Fibroblast of peridontal ligament (primary cell): ENCODE measurements around the gene CPLANE1.
"Not testable (repeated sequence)": the region's sequence is repeated elsewhere in the genome, so short reads cannot be mapped to it uniquely, and the experiment has no call there.

Experiments used
- DNase-seq: peaks from one replicate; pipeline ENCODE4 v3.0.0-alpha.2; 2010; ENCODE audit errors: extremely low read depth

CPLANE1 gene

GRCh38 chr5:37248970-37249814 is at the start of gene CPLANE1:
TSS of gene CPLANE1 (minus strand) at chr5:37249376. CDS start at chr5:37247698, 1,678 bp downstream.
- DNase-seq: peak; percentile 72

GRCh38 chr5:37296313-37296712 is 47.1 kb upstream of the CPLANE1 start:
- not testable (repeated sequence) for DNase-seq

GRCh38 chr5:37283214-37283820 is 34.1 kb upstream of the CPLANE1 start:
- no peak for DNase-seq

- DNase-seq: no peak
Observed at GRCh38 chr5:37275511-37275910, 26.3 kb upstream of the CPLANE1 start.

- DNase-seq: peak; percentile 3
Observed at GRCh38 chr5:37272511-37272910, 23.3 kb upstream of the CPLANE1 start.

GRCh38 chr5:37268100-37268499 is 18.9 kb upstream of the CPLANE1 start:
- not testable (repeated sequence) for DNase-seq

- DNase-seq: no peak
Observed at GRCh38 chr5:37255774-37256358, 6.7 kb upstream of the CPLANE1 start.

GRCh38 chr5:37254581-37254980 is 5.4 kb upstream of the CPLANE1 start:
- DNase-seq: no peak

GRCh38 chr5:37251665-37252064 is 2.5 kb upstream of the CPLANE1 start:
- no peak for DNase-seq

GRCh38 chr5:37249815-37250164 is 614 bp upstream of the CPLANE1 start:
- DNase-seq: no peak

GRCh38 chr5:37248421-37248969 is 681 bp downstream of the CPLANE1 start:
- DNase-seq: peak; percentile 24

- no peak for DNase-seq
Observed at GRCh38 chr5:37247496-37247895, 1.7 kb downstream of the CPLANE1 start.

- DNase-seq: peak; percentile 2
Observed at GRCh38 chr5:37247036-37247435, 2.1 kb downstream of the CPLANE1 start.

GRCh38 chr5:37234288-37234687 is 14.9 kb downstream of the CPLANE1 start:
- DNase-seq: no peak

- DNase-seq: no peak
Observed at GRCh38 chr5:37226377-37226776, 22.8 kb downstream of the CPLANE1 start.

GRCh38 chr5:37222181-37222580 is 27.0 kb downstream of the CPLANE1 start:
- DNase-seq: no peak

GRCh38 chr5:37220426-37220825 is 28.8 kb downstream of the CPLANE1 start:
- not testable (repeated sequence) for DNase-seq

- DNase-seq: not testable (repeated sequence)
Observed at GRCh38 chr5:37219384-37219783, 29.8 kb downstream of the CPLANE1 start.

GRCh38 chr5:37217976-37218375 is 31.2 kb downstream of the CPLANE1 start:
- DNase-seq: no peak

GRCh38 chr5:37214550-37214949 is 34.6 kb downstream of the CPLANE1 start:
- no peak for DNase-seq

- DNase-seq: no peak
Observed at GRCh38 chr5:37212096-37212495, 37.1 kb downstream of the CPLANE1 start.

GRCh38 chr5:37211661-37212060 is 37.5 kb downstream of the CPLANE1 start:
- DNase-seq: no peak
